CD4-positive, alpha-beta memory T cell (primary cell): ENCODE results near the gene GPRASP1. TPM values are rescaled to one million over a fixed set of nuclear protein-coding genes. Genes with fewer than 3 reads are reported as not detected.

Source experiments
- CTCF ChIA-PET: fragments of 350-600 bp; sonication (Branson Sonifier 250); formaldehyde crosslinking; loops from one replicate; lab custom pipeline; 2021; ENCODE audit warnings: inconsistent platforms; ENCODE audit not compliant: partially characterized antibody; lab: Charles Lee
- POLR2A ChIA-PET: fragments of 350-600 bp; sonication (Branson Sonifier 250); formaldehyde crosslinking; loops from one replicate; lab custom pipeline; 2021; ENCODE audit not compliant: partially characterized antibody; lab: Charles Lee
- DNase-seq, 5 donors: peaks; one replicate each; pipeline versions ENCODE4 v3.0.0 to v3.0.0-alpha.2; 2020 to 2022; ENCODE audit warnings: mixed read lengths in 1 of 5
- H3K27ac ChIP-seq: one replicate; pipeline ENCODE4 v1.7.0; 2013; ENCODE audit warnings: low read depth, low read length
- H3K27me3 ChIP-seq: 2 replicates; pipeline ENCODE4 v1.7.0; 2013; ENCODE audit warnings: mild to moderate bottlenecking, low read length, moderate library complexity; ENCODE audit not compliant: insufficient read depth
- H3K36me3 ChIP-seq: 2 replicates; pipeline ENCODE4 v1.7.0; 2013; ENCODE audit warnings: mild to moderate bottlenecking, low read length, moderate library complexity; ENCODE audit not compliant: insufficient read depth
- H3K4me1 ChIP-seq: 2 replicates; pipeline ENCODE4 v1.7.0; 2013; ENCODE audit warnings: mild to moderate bottlenecking, low read length, moderate library complexity; ENCODE audit not compliant: insufficient read depth
- H3K4me3 ChIP-seq, 2 donors: one replicate each; pipeline ENCODE4 v1.7.0; 2013; ENCODE audit warnings: low read length in 2 of 2, mild to moderate bottlenecking in 1 of 2
- H3K9me3 ChIP-seq, 2 donors: one replicate each; pipeline ENCODE4 v1.7.0; 2013; ENCODE audit warnings: low read length in 2 of 2, control low read depth in 1 of 2; ENCODE audit not compliant: control insufficient read depth in 1 of 2
- H3K27ac Mint-ChIP-seq, 7 donors: one replicate each; pipeline ENCODE4 v1.8.0; 2020 to 2021; ENCODE audit warnings: mixed read lengths in 7 of 7, mild to moderate bottlenecking in 6 of 7, inconsistent platforms in 3 of 7, moderate library complexity in 3 of 7
- H3K27me3 Mint-ChIP-seq, 2 donors: one replicate each; pipeline ENCODE4 v1.8.0; 2020 to 2021; ENCODE audit warnings: mixed read lengths in 2 of 2
- H3K36me3 Mint-ChIP-seq, 2 donors: one replicate each; pipeline ENCODE4 v1.8.0; 2020 to 2021; ENCODE audit warnings: mixed read lengths in 2 of 2, inconsistent platforms in 1 of 2, mild to moderate bottlenecking in 1 of 2
- H3K4me1 Mint-ChIP-seq, 4 donors: one replicate each; pipeline ENCODE4 v1.8.0; 2020 to 2021; ENCODE audit warnings: mixed read lengths in 4 of 4, mild to moderate bottlenecking in 1 of 4
- H3K4me3 Mint-ChIP-seq, 8 donors: one replicate each; pipeline ENCODE4 v1.8.0; 2020 to 2021; ENCODE audit warnings: mixed read lengths in 8 of 8, mild to moderate bottlenecking in 7 of 8, moderate library complexity in 6 of 8, inconsistent platforms in 3 of 8
- H3K9me3 Mint-ChIP-seq, 8 donors: one replicate each; pipeline ENCODE4 v1.8.0; 2020 to 2021; ENCODE audit warnings: mixed read lengths in 8 of 8, mild to moderate bottlenecking in 5 of 8, inconsistent platforms in 3 of 8, moderate library complexity in 1 of 8
- intact Hi-C: fragments of 100-400 bp; cut with micrococcal nuclease; formaldehyde crosslinking; loops from one replicate; pipeline ENCODE4 v1.15.1; 2023
- polyA plus RNA-seq, 2 donors: library from polyadenylated mRNA; unstranded; fragments of 300-500 nt; fragmentation: Illumina TruSeq; gene quantifications; one replicate each; pipeline ENCODE4 v1.2.3, GENCODE V29; 2021
- total RNA-seq, 2 experiments: library from RNA; stranded (reverse); gene quantifications; one replicate each; pipeline ENCODE4 v1.2.3, GENCODE V29; 2021

Gene GPRASP1
- total and polyA plus RNA-seq, 4 experiments from 2014 or later = 1.9 to 51.7 (median 30.3) TPM

DNA sequence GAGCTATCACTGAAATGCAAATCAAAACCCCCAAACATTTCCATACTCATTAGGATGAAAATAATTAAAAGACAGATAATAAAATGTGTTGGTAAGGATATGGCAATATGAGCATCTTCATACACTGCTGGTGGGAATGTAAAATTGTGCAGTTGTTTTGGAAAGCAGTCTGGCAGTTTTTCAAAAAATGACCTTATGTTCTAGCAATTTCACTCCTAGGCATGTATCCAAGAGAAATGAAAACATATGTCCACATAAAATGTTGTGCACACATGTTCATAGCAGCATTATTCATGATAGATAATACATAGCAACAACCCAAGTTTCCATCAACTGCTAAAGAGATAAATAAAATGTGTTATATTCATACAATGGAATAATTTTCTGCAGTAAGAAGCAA lies 46.2 kb downstream of the GPRASP1 start:
- Mint-ChIP-seq H3K27me3 (no peaks in the 10 kb centered on the region), H3K4me3 (no peak overlapping the region), H3K4me1 (no peaks in the 10 kb centered on the region), H3K27ac (no peak overlapping the region), H3K36me3 (peaks cover 5 to 7% of the 10 kb centered on the region in 2 donors), H3K9me3 (peaks cover 0 to 5% (median 0%) of the 10 kb centered on the region in 8 donors)
- POLR2A ChIA-PET = no interaction called here
- CTCF ChIA-PET = no interaction called here
- no peak for DNase-seq
- Histone ChIP-seq H3K27me3 (no peaks in the 10 kb centered on the region), H3K9me3 (no peaks in the 10 kb centered on the region), H3K27ac (no peak overlapping the region), H3K36me3 (no peaks in the 10 kb centered on the region), H3K4me3 (no peak overlapping the region), H3K4me1 (no peaks in the 10 kb centered on the region)
- intact Hi-C loops = no loop called here

Other genes with a start within 250 kb of the GPRASP1 start
- gene NXF2B, start 211.5 kb upstream of the GPRASP1 start, total RNA-seq = not detected
- gene NXF2B, start 211.5 kb upstream of the GPRASP1 start, polyA plus RNA-seq = not detected
- gene TCP11X2, start 179.7 kb upstream of the GPRASP1 start, total RNA-seq = not detected
- not detected for gene TCP11X2, start 179.7 kb upstream of the GPRASP1 start, polyA plus RNA-seq
- gene TMSB15A, start 134.7 kb upstream of the GPRASP1 start, total RNA-seq = not detected
- gene TMSB15A, start 134.7 kb upstream of the GPRASP1 start, polyA plus RNA-seq = not detected
- gene ARMCX5, start 52.0 kb upstream of the GPRASP1 start, total RNA-seq = 10 to 100 TPM; 10.1 to 12.2 TPM
- 10 to 100 TPM; 10.3 to 11.6 TPM for gene ARMCX5, start 52.0 kb upstream of the GPRASP1 start, polyA plus RNA-seq
- 1 to 10 TPM; 2.2 to 3.2 TPM for gene GPRASP2, start 61.0 kb downstream of the GPRASP1 start, total RNA-seq
- gene GPRASP2, start 61.0 kb downstream of the GPRASP1 start, polyA plus RNA-seq = 1 to 10 TPM; 1.6 to 1.8 TPM
- 1 to 10 TPM; 2.4 to 3.5 TPM for gene GPRASP3, start 69.3 kb downstream of the GPRASP1 start, total RNA-seq
- 1 to 10 TPM in 1 of 2 donors, under 1 TPM in 1; 0.63 to 1.1 TPM for gene GPRASP3, start 69.3 kb downstream of the GPRASP1 start, polyA plus RNA-seq